Mucosa of stomach (tissue), 1 donor: Measurements from ENCODE around the gene HOXC6.

Source experiments
- H3K27me3 ChIP-seq: one replicate; pipeline ENCODE4 v1.7.0; 2013; ENCODE audit warnings: mild to moderate bottlenecking, low read length; ENCODE audit not compliant: control insufficient read depth, insufficient read depth
- H3K36me3 ChIP-seq: one replicate; pipeline ENCODE4 v1.7.0; 2013; ENCODE audit warnings: low read length; ENCODE audit not compliant: control insufficient read depth, insufficient read depth
- H3K4me1 ChIP-seq: one replicate; pipeline ENCODE4 v1.7.0; 2013; ENCODE audit warnings: mild to moderate bottlenecking, low read length; ENCODE audit not compliant: control insufficient read depth, insufficient read depth
- H3K4me3 ChIP-seq: one replicate; pipeline ENCODE4 v1.7.0; 2013; ENCODE audit warnings: low read length
- H3K9ac ChIP-seq: one replicate; pipeline ENCODE4 v1.7.0; 2013; ENCODE audit warnings: mild to moderate bottlenecking, low read length, moderate library complexity
- H3K9me3 ChIP-seq: one replicate; pipeline ENCODE4 v1.7.0; 2013; ENCODE audit warnings: mild to moderate bottlenecking, low read length, moderate library complexity; ENCODE audit not compliant: control insufficient read depth
- donor health status: Pancreatic carcinoma.

The HOXC6 gene

DNA sequence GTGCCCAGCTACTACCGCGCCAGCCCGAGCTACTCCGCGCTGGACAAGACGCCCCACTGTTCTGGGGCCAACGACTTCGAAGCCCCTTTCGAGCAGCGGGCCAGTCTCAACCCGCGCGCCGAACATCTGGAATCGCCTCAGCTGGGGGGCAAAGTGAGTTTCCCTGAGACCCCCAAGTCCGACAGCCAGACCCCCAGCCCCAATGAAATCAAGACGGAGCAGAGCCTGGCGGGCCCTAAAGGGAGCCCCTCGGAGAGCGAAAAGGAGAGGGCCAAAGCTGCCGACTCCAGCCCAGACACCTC, 42.6 kb upstream of the HOXC6 start:
- no peak overlapping the region for H3K4me3 ChIP-seq
- no peak overlapping the region for H3K9ac ChIP-seq
- peaks cover 98% of the 10 kb centered on the region for H3K27me3 ChIP-seq
- peaks cover 15% of the 10 kb centered on the region for H3K4me1 ChIP-seq
- no peaks in the 10 kb centered on the region for H3K36me3 ChIP-seq
- H3K9me3 ChIP-seq: no peaks in the 10 kb centered on the region

DNA sequence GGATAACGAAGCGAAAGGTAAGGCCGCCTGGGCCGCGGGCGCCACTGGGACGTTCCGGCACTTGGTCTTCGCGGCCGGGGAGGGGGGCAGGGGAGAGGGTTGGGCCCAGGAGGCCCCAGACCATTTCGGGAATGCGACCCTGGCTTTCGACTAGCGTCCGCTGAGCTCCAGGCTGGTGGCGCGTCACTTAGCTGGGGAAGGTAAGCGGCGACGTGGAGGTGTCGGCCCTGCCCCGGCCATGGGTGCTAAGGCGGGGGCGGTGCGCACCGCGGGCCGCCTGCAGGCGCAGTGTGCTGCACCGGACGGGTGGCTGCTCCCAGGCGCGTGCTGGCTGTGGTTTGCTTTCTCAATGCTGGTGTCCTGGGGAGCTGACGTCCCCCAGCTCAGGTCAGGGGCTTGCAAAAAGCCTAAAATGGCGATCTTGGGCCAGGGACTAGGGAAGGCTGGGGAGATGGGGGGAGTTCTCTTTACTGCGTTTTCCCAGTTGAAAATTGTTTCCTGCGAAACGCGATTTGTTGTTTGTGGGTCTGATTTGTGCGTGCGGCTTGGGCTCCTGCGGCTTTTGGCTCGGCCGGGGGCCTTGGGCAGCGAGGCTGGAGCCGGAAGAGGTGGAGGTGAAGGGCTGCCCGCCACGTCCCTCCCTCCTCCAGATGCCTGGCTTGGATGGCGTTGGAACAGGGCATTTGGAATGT, 42.1 kb upstream of the HOXC6 start:
- H3K9ac ChIP-seq: no peak overlapping the region
- H3K4me1 ChIP-seq: peaks cover 15% of the 10 kb centered on the region
- no peaks in the 10 kb centered on the region for H3K36me3 ChIP-seq
- no peak overlapping the region for H3K4me3 ChIP-seq
- no peaks in the 10 kb centered on the region for H3K9me3 ChIP-seq
- peaks cover 98% of the 10 kb centered on the region for H3K27me3 ChIP-seq

DNA sequence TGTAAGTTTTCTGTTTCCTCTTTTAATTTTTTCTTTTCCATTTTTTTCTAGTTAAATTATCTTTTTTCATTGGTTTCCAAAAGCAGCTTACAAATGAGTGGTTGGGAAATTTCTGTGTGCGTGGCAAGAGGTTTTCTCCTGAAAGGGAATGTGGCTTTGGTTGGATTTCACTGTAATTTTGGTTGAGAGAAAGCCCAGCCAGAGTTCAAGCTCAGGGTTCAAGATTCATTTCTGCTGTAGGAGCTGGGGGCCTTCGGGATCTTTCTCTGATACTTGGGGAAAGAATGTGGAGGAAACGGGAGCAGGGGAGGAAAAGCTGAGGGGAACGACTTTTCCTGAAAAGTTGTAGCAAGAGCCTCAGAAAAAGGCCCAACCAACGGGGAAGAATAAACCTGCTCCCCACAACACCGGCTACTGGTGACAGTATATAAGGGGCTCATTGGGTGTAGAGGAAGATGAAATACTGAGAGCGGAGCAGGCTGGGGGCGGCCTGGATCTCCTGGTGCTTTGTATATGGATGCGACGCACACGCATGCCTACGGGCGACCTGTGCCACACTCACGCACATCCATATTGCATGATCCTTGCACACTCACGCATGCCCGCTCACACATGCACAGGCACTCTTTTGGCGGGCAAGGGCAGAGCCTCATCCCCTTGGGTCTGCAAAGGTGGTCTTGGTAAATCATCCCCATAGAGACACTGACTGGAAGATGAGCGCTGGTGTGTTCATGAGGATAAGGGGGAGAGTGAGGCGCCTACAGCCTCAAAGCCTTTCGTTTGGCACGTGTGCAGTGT, 41.4 kb upstream of the HOXC6 start:
- Histone ChIP-seq H3K4me1 (peaks cover 15% of the 10 kb centered on the region), H3K9ac (no peak overlapping the region), H3K27me3 (peaks cover 98% of the 10 kb centered on the region), H3K36me3 (no peaks in the 10 kb centered on the region), H3K4me3 (no peak overlapping the region), H3K9me3 (no peaks in the 10 kb centered on the region)

DNA sequence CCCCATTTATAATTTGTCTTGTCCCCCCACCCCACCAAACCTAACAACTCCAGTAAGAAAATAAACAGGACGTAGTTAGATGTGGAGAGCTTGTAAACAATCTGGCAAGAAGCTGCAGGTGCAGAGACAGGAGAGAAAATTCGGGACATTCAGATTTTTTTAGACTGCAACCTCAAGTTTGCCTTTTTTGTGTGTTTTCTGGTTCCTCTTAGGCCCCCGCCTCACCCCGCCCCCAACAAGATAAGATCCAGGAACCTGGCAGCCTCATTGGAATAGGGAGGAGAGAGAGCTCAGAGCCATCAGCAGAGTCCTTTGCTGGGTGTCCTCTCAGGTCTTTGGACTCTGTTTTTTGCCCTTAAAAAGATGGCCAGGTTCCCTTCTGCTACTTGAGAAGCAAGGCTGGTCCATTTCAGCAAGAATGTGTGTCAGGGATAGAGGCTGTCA, 40.4 kb upstream of the HOXC6 start:
- Histone ChIP-seq H3K27me3 (peaks cover 98% of the 10 kb centered on the region), H3K9ac (no peak overlapping the region), H3K4me1 (peaks cover 15% of the 10 kb centered on the region), H3K4me3 (no peak overlapping the region), H3K36me3 (no peaks in the 10 kb centered on the region), H3K9me3 (no peaks in the 10 kb centered on the region)

DNA sequence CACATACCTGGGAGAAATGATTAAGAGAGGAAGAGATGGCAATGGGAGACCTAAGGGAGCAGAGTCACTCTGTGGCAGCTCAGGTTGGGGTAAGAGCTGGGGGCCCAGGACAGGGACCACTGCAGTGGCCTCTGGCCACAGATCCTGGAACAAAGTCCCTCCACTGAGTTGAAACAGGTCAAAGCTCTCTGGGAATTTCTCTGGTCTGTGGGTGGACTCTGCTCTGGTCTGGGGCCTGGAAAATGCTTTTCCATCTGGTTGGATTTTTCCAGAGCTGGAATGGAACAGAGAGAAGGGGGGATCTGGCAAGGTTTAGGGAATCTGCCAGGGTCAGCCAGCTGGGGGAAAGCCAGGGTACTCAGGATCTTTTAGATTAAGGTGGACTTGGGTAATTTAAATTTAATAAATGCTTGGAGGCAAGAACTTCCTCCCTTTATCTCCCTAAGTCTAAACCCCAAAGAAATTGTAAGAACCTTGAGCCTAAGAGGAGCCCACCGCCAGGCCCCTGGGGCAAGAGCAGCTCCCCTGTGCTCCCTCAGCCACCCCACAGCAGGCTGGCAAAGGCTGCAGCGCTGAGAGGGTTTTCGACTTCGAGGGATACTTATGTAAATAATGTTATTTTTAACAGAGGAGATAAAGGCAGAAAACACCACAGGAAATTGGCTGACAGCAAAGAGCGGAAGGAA, 39.6 kb upstream of the HOXC6 start:
- no peak overlapping the region for H3K9ac ChIP-seq
- no peaks in the 10 kb centered on the region for H3K36me3 ChIP-seq
- H3K9me3 ChIP-seq: no peaks in the 10 kb centered on the region
- H3K4me1 ChIP-seq: peaks cover 15% of the 10 kb centered on the region
- H3K4me3 ChIP-seq: no peak overlapping the region
- peaks cover 98% of the 10 kb centered on the region for H3K27me3 ChIP-seq

DNA sequence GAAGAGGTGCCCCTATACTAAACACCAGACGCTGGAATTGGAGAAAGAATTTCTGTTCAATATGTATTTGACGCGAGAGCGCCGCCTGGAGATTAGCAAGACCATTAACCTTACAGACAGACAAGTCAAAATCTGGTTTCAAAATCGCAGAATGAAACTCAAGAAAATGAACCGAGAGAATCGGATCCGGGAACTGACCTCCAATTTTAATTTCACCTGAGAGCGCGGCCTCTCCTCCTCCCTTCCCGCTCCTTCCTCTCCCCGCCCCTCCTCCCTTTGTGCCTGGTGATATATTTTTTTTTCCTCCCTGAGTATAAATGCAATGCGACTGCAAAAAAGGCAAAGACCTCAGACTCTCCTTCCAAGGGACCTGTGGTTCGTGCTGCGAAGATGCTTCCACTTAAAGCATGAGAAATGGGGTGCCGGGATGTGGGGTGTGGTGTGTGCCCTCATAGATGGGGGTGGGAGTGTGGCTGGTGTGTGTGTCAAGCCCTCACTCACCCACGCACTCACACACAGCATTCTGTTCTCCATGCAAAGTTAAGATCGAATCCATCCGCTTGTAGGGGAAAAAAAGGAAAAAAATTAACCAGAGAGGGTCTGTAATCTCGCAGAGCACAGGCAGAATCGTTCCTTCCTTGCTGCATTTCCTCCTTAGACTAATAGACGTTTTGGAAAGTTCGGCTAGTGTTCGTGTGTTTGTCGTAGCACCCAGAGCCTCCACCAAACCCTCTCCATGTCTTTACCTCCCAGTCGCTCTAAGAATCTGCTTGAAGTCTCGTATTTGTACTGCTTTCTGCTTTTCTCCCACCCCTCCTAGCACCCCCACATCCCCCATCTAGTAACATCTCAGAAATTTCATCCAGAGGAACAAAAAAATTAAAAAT, 38.8 kb upstream of the HOXC6 start:
- H3K36me3 ChIP-seq: no peaks in the 10 kb centered on the region
- no peak overlapping the region for H3K9ac ChIP-seq
- H3K4me3 ChIP-seq: no peak overlapping the region
- peaks cover 98% of the 10 kb centered on the region for H3K27me3 ChIP-seq
- no peaks in the 10 kb centered on the region for H3K9me3 ChIP-seq
- H3K4me1 ChIP-seq: peaks cover 21% of the 10 kb centered on the region

DNA sequence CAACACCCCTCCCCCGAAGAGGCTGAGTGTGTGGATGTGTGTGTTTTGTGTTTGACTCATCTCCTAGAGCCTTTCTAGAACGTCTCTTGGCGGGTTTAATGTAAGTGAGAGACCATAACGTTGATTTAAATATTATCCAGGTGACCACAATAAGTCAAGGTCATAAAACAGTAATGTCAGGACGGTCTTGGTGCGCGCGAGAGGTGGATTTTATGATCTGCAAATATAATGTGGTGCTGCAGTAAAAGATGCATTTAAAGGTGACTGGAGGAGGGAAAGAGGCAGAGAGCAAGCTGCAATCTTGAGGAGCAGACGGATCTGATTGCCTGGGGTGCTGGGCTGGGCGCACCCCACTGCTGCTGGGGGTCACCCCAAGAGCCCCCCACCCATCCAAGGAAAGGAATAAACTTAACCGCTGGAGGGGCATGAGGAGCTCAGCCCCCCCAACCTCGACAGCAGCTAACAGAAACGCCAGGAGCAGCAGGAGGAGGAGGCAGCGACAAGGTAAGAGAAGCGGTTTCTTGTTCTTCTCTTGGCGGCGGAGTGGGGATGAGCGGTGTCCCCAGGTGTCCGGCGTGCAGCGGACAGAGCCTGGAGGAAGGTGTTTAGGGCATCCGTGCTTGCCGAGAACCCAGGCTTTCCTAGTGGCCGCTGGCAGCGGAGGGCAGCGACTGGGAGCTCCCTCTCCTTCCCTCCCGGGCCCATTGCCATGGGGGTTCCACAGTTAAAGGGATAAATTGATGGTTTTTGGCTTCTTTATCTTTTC, 37.7 kb upstream of the HOXC6 start:
- Histone ChIP-seq H3K4me1 (peaks cover 23% of the 10 kb centered on the region), H3K9me3 (no peaks in the 10 kb centered on the region), H3K27me3 (peaks cover 100% of the 10 kb centered on the region), H3K9ac (no peak overlapping the region), H3K4me3 (no peak overlapping the region), H3K36me3 (no peaks in the 10 kb centered on the region)

DNA sequence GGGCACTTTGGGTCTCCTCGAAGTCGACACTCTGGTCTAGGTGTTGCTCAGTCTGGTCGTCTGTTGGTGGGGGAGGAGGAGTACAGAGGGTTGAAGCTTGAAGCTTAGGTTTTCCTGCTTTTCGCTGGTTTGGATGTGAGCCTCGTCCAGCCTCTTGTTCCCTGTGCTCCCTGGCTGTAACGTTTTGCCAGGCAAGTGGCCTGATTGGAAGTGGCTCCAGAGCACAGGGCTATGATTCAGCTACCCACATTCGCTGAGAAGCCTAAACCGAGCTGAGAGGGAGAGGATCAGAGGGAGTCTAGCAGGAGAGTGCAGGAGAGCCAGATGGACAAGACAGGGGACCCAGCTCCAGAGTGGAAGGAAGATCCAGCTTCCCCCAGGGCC, 37.2 kb upstream of the HOXC6 start:
- no peak overlapping the region for H3K4me3 ChIP-seq
- H3K36me3 ChIP-seq: no peaks in the 10 kb centered on the region
- H3K4me1 ChIP-seq: peaks cover 23% of the 10 kb centered on the region
- H3K9ac ChIP-seq: no peak overlapping the region
- no peaks in the 10 kb centered on the region for H3K9me3 ChIP-seq
- H3K27me3 ChIP-seq: peaks cover 100% of the 10 kb centered on the region

DNA sequence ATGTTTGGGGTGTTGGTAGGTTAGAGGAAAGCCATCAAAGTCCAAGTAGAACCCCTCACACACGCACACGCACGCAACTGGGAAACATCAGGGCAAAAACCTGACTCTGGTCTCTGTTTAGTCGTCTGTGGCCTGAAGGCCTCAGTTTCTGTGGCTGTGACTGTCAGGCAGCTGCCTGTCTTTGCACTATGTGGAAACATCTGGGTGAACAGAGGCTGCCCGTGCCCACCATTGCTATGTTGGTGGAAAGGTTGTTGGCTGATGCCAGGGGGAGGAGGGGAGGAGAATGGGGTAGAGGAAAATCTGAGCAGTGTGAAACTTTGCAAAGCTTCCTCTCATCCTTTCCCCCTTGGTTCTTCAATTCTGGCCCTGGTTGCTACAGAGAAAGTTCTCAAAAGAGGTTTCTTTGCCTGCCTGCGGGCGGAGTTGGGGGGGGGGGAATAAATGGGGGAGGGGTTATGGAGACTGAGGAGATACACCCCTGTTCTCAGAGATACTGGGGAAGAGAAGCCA, 35.8 kb upstream of the HOXC6 start:
- H3K36me3 ChIP-seq: no peaks in the 10 kb centered on the region
- no peaks in the 10 kb centered on the region for H3K9me3 ChIP-seq
- H3K4me3 ChIP-seq: no peak overlapping the region
- H3K27me3 ChIP-seq: peaks cover 100% of the 10 kb centered on the region
- H3K4me1 ChIP-seq: peaks cover 24% of the 10 kb centered on the region
- no peak overlapping the region for H3K9ac ChIP-seq

DNA sequence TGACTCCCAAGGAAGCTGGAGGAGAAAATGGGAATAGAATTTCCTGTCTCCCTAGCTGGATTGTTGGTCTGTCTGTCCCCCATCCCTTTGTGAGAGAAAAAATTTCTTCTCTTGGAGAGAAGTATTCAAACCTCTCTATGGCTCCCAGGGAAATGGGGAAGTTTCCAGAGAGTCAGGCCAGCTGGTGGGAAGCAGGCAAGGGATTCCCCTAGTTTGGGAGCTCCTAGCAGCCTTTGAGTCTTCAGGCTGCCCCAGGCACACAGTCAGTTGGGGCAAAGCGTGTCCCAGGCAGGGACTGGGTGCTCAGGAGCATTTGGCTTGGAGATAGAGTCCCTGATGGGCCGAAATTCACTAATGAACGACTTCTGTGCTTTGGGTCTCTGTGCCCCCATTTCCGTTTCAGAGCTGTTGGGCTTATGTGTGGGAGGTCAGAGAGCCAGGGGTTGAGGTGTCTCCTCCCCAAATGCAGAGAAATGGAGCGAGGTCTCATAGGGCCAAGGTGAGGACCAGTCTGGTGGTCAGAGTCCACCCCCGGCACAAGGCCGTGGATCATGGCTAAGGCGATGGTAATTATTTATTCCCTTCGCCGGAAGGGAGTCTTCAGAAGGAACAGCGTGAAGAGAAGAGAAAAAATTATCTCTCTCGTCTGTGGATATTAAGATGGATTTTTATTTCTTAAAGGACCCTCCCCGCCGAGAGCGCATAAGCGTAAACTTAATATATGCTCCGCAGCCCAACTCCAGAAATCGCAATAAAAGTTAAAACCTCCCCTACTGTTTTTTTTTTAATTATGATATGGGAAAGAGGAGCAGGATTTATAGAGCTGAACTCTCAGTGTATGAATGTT, 34.9 kb upstream of the HOXC6 start:
- H3K9ac ChIP-seq: no peak overlapping the region
- H3K9me3 ChIP-seq: no peaks in the 10 kb centered on the region
- no peak overlapping the region for H3K4me3 ChIP-seq
- no peaks in the 10 kb centered on the region for H3K36me3 ChIP-seq
- H3K4me1 ChIP-seq: peaks cover 24% of the 10 kb centered on the region
- H3K27me3 ChIP-seq: peaks cover 100% of the 10 kb centered on the region
